ENCODE measurements around the gene TDO2.

TDO2 gene

GRCh38 chr4:155954939-155955338 lies 51.4 kb downstream of the TDO2 start:
- DNase-seq, result no peak

- no peak for DNase-seq
Measured at GRCh38 chr4:155956461-155956860, 53.0 kb downstream of the TDO2 start.

GRCh38 chr4:155959417-155959816 lies 55.9 kb downstream of the TDO2 start:
- no peak for DNase-seq

GRCh38 chr4:155960522-155960921 lies 57.0 kb downstream of the TDO2 start:
- DNase-seq, result no peak

- no peak for DNase-seq
Measured at GRCh38 chr4:155961575-155961974, 58.1 kb downstream of the TDO2 start.

GRCh38 chr4:155962767-155963166 lies 59.3 kb downstream of the TDO2 start:
- DNase-seq, result no peak

GRCh38 chr4:155964016-155964891 lies 60.8 kb downstream of the TDO2 start:
- DNase-seq, result no peak

- DNase-seq, result no peak
Measured at GRCh38 chr4:155966171-155966570, 62.7 kb downstream of the TDO2 start.

- no peak for DNase-seq
Measured at GRCh38 chr4:155966731-155967395, 63.4 kb downstream of the TDO2 start.
